ENCODE results near the gene FBXL16.

DNA sequence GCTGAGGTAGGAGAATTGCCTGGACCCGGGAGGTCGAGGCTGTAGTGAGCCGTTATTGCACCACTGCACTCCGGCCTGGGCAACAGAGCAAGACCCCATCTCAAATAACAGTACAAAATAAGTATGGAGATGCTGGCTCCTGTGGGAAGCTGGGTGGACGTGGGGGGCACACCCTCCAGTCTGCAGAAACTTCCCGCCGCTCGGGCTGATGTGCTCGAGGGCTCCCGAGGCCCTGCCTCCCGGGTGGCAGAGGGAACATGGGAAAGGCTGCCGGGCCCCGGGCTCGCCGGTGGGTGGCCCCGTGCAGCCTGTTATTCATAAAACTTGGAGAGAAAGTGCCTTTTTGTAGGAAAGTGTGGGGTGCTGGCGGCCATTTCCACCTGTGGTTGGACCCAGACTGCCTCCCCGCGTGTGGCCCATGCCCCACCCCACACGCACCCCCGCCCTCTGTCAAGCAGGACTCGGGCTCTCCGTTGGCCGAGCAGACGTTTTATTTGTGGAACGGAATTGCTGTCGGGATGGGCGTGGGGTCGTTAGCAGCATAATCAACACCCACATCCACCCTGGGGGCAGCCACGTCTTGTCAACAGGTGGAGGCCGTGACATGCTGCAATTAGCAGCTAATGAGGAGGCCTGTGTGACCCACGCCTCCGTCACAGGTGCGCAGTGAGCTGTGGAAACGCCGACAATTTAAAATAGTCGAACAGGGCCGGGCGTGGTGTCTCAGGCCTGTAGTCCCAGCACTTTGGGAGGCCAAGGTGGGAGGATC is 42.6 kb upstream of the FBXL16 start:
- TF ChIP-seq, protein P1, sequence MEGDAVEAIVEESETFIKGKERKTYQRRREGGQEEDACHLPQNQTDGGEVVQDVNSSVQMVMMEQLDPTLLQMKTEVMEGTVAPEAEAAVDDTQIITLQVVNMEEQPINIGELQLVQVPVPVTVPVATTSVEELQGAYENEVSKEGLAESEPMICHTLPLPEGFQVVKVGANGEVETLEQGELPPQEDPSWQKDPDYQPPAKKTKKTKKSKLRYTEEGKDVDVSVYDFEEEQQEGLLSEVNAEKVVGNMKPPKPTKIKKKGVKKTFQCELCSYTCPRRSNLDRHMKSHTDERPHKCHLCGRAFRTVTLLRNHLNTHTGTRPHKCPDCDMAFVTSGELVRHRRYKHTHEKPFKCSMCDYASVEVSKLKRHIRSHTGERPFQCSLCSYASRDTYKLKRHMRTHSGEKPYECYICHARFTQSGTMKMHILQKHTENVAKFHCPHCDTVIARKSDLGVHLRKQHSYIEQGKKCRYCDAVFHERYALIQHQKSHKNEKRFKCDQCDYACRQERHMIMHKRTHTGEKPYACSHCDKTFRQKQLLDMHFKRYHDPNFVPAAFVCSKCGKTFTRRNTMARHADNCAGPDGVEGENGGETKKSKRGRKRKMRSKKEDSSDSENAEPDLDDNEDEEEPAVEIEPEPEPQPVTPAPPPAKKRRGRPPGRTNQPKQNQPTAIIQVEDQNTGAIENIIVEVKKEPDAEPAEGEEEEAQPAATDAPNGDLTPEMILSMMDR (IDR thresholded peaks at IDR 0.05; ENCODE audit: poor library complexity, severe bottlenecking), result no peak
- no peak for TF ChIP-seq MXI1 (conservative IDR thresholded peaks at IDR 0.05; ENCODE audit: poor library complexity, severe bottlenecking)
- no peak for TF ChIP-seq POLR2AphosphoS5 (IDR thresholded peaks at IDR 0.05)
- TF ChIP-seq EP300 (conservative IDR thresholded peaks at IDR 0.05; ENCODE audit: poor library complexity, severe bottlenecking), result no peak
- no peak for TF ChIP-seq RAD21 (conservative IDR thresholded peaks at IDR 0.05)
- no peak for TF ChIP-seq SMC3 (conservative IDR thresholded peaks at IDR 0.05; ENCODE audit: poor library complexity)
- TF ChIP-seq EZH2 (IDR thresholded peaks at IDR 0.05; ENCODE audit: borderline replicate concordance, insufficient read depth, low read length, poor library complexity, severe bottlenecking), result no peak
